Activated CD4-positive, alpha-beta T cell treated with anti-CD3 and anti-CD28 coated beads, Interleukin-2, amount 50 U/mL, for 24 hours (primary cell): ENCODE results near the gene CTXND1.
A peak's percentile ranks its signal among the peaks of the same experiment; 100 is the strongest.
"Not testable (repeated sequence)": the region's sequence is repeated elsewhere in the genome, so short reads cannot be mapped to it uniquely, and the experiment has no call there.

Source experiments
- DNase-seq, 2 donors: peaks; one replicate each; pipeline ENCODE4 v3.0.0-alpha.2; 2020; ENCODE audit warnings: low read depth in 1 of 2, low spot score in 1 of 2

Gene CTXND1

GRCh38 chr15:80160570-80161156 is 91.3 kb downstream of the CTXND1 start:
- DNase-seq: peak in 1 of 2 donors; percentile 13

GRCh38 chr15:80159811-80160569 is 92.0 kb downstream of the CTXND1 start:
- no peak for DNase-seq

GRCh38 chr15:80159301-80159700 is 92.7 kb downstream of the CTXND1 start:
- no peak for DNase-seq

GRCh38 chr15:80157215-80157614 is 94.8 kb downstream of the CTXND1 start:
- no peak for DNase-seq

GRCh38 chr15:80156176-80156720 is 95.8 kb downstream of the CTXND1 start:
- no peak for DNase-seq

GRCh38 chr15:80155378-80156175 is 96.4 kb downstream of the CTXND1 start:
- not testable (repeated sequence) for DNase-seq

- no peak for DNase-seq
Observed at GRCh38 chr15:80155001-80155377, 97.0 kb downstream of the CTXND1 start.

- no peak for DNase-seq
Observed at GRCh38 chr15:80154336-80154735, 97.7 kb downstream of the CTXND1 start.

- no peak for DNase-seq
Observed at GRCh38 chr15:80153900-80154299, 98.1 kb downstream of the CTXND1 start.

- peak; percentile 14 to 22 for DNase-seq
Observed at GRCh38 chr15:80152896-80153876, 98.8 kb downstream of the CTXND1 start, which contains the start of gene FAH. TSS of gene FAH (plus strand) at chr15:80152999. CDS start at chr15:80153055, 56 bp downstream.

GRCh38 chr15:80152180-80152895 is 99.7 kb downstream of the CTXND1 start:
- DNase-seq: peak; percentile 80 to 90

- no peak for DNase-seq
Observed at GRCh38 chr15:80151576-80151975, 100.4 kb downstream of the CTXND1 start.

- no peak for DNase-seq
Observed at GRCh38 chr15:80151148-80151547, 100.9 kb downstream of the CTXND1 start.
